Neural crest cell (in vitro differentiated cells): ENCODE measurements around the gene SLC2A4RG. TPM values are rescaled to one million over a fixed set of nuclear protein-coding genes. Genes with fewer than 3 reads are reported as not detected.
A peak's percentile ranks its signal among the peaks of the same experiment; 100 is the strongest.

Experiments used
- DNase-seq: peaks from one replicate; pipeline ENCODE4 v3.0.0; 2021; ENCODE audit warnings: low read depth, mixed read lengths, low spot score
- H3K27ac Mint-ChIP-seq: one replicate; pipeline ENCODE4 v1.8.0; 2021; ENCODE audit warnings: mild to moderate bottlenecking, mixed read lengths; ENCODE audit not compliant: unreplicated experiment
- H3K27me3 Mint-ChIP-seq: 2 replicates; pipeline ENCODE4 v1.8.0; 2021; ENCODE audit warnings: low read depth, mild to moderate bottlenecking, mixed read lengths
- H3K36me3 Mint-ChIP-seq: 2 replicates; pipeline ENCODE4 v1.8.0; 2021; ENCODE audit warnings: low read depth, mild to moderate bottlenecking, mixed read lengths
- H3K4me1 Mint-ChIP-seq: 2 replicates; pipeline ENCODE4 v1.8.0; 2021; ENCODE audit warnings: mixed read lengths
- H3K4me3 Mint-ChIP-seq: one replicate; pipeline ENCODE4 v1.8.0; 2021; ENCODE audit warnings: mild to moderate bottlenecking, mixed read lengths
- H3K9me3 Mint-ChIP-seq: 2 replicates; pipeline ENCODE4 v1.8.0; 2021; ENCODE audit warnings: mixed read lengths
- CTCF ChIP-seq: fragments of 200-600 bp; sonication (generic); conservative IDR thresholded peaks from 2 replicates; pipeline ENCODE4 v1.5.0; 2021; ENCODE audit warnings: antibody characterized with exemption, mild to moderate bottlenecking
- total RNA-seq: library from RNA; stranded (reverse); gene quantifications from 2 replicates; pipeline ENCODE4 v1.2.1, GENCODE V29; 2021

SLC2A4RG gene
- total RNA-seq, 1 donor from 2014 or later, result 79.1 TPM

GRCh38 chr20:63702036-63702665 lies 37.4 kb upstream of the SLC2A4RG start:
- peaks cover 9% of the 10 kb centered on the region for H3K4me1 Mint-ChIP-seq
- no peaks in the 10 kb centered on the region for H3K9me3 Mint-ChIP-seq
- H3K4me3 Mint-ChIP-seq, result peak overlapping the region; percentile 57
- TF ChIP-seq CTCF, result no peak
- no peak for DNase-seq
- peaks cover 7% of the 10 kb centered on the region for H3K27me3 Mint-ChIP-seq
- H3K27ac Mint-ChIP-seq, result no peak overlapping the region
- no peaks in the 10 kb centered on the region for H3K36me3 Mint-ChIP-seq

DNA sequence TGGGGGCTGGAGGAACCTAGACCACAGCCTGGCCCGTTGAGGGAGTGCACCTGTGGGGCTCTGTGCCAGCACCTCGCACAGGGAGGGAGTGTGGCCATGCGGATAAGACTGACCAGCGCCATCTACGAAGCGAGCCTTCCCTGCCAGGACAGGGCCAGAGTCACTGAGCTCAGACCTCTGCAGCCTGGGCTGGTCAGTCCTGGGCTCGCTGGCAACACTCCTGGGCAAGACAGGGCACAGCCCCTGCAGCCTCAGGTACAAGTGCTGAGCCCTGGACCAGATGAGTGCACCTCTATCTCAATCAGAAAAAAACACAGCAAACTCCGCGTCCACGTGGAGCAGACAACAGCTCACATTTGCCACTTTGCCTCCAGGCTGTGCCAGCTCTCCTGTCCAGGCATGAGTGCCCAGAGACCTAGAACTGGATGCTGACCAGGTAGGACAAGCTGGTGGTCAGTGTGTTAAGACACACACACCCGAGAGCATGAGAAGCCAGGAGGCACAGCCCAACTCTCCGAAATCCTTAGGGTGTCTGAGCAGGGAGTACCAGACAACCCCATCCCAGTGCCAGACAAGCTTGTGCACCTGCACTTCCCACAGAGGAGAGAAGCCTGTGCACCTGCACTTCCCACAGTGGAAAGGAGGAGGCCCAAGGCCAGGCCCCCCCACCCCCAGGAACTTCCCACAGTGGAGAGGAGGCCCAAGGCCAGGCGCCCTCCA lies 36.7 kb upstream of the SLC2A4RG start:
- H3K27me3 Mint-ChIP-seq, result peaks cover 7% of the 10 kb centered on the region
- H3K4me1 Mint-ChIP-seq, result peaks cover 9% of the 10 kb centered on the region
- no peak for TF ChIP-seq CTCF
- no peak overlapping the region for H3K27ac Mint-ChIP-seq
- H3K4me3 Mint-ChIP-seq, result peak overlapping the region; percentile 57
- no peak for DNase-seq
- H3K36me3 Mint-ChIP-seq, result no peaks in the 10 kb centered on the region
- no peaks in the 10 kb centered on the region for H3K9me3 Mint-ChIP-seq

GRCh38 chr20:63703471-63703975 lies 36.1 kb upstream of the SLC2A4RG start:
- Mint-ChIP-seq H3K27me3 (peaks cover 4% of the 10 kb centered on the region), H3K4me3 (no peak overlapping the region), H3K27ac (no peak overlapping the region), H3K36me3 (no peaks in the 10 kb centered on the region), H3K9me3 (no peaks in the 10 kb centered on the region), H3K4me1 (peaks cover 10% of the 10 kb centered on the region)
- TF ChIP-seq CTCF, result no peak
- no peak for DNase-seq

DNA sequence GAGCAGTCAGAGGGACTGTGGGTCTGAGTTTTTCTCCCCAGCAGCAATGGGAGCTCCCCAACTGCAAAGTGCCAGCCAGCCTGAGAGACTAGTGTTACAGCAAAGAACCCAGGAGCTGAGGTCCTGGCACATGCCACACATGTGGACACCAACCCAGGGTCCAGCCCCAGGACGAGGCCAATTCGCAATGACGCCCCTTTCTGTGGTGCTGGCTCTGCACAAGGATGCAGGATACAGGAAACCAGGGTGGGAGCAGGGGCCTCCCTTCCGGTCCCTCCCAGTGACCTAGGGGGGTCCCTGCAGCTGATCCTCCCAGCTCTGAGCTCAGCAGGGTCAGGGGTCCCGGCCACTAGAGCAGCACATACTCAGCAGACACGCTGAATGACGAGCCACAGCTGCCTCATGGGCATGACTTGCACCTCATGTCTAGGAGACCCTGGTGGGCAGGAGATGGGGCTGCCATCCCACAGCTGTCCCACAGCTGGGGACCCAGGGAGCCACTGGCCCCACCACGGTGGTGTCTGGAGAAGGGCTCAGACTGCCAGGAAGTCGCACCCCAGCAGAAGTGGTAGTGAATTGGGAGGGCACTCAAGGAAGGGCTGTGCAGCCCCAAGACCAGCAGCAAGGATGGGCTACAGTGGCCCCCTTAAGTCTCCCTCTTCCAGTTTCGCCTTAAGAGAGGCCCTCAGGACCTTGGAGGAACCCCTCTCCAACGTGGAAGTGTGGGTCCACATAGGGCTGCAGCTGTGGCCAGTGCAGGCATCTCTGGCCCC lies 35.4 kb upstream of the SLC2A4RG start:
- Mint-ChIP-seq H3K9me3 (no peaks in the 10 kb centered on the region), H3K4me3 (peak overlapping the region; percentile 78), H3K27ac (no peak overlapping the region), H3K27me3 (peaks cover 4% of the 10 kb centered on the region), H3K4me1 (peaks cover 16% of the 10 kb centered on the region), H3K36me3 (peaks cover 3% of the 10 kb centered on the region)
- no peak for DNase-seq
- TF ChIP-seq CTCF, result no peak

DNA sequence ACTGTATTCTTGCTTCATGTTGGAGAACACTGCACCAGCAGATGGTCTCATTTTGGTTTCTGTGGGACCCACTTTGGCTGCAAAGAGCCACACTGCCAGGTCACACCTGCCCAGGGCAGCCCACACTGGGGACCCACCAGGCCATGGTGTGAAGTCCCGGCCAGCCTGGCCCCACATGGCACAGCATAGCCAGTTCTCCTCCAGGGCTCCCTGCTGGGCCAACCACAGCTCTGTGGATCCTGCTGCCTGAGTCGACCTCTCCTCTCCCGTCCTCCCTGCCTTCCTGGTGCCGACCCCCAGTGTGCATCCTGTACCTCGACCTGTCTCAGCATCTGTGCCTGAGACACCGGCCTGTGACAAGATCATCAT lies 34.8 kb upstream of the SLC2A4RG start:
- Mint-ChIP-seq H3K27ac (no peak overlapping the region), H3K27me3 (peaks cover 4% of the 10 kb centered on the region), H3K9me3 (no peaks in the 10 kb centered on the region), H3K4me1 (peaks cover 17% of the 10 kb centered on the region), H3K4me3 (peak overlapping the region; percentile 90), H3K36me3 (peaks cover 3% of the 10 kb centered on the region)
- no peak for TF ChIP-seq CTCF
- DNase-seq, result no peak
